K562 treated with DMSO at 1 percent for 12 hours (cell line): ENCODE results near the gene SLC38A5. TPM values are rescaled to one million over a fixed set of nuclear protein-coding genes. Genes with fewer than 3 reads are reported as not detected.

ENCODE experiments used
- total RNA-seq: library from RNA; unstranded; fragments of 300-600 nt; gene quantifications from 2 replicates; pipeline ENCODE4 v1.2.3, GENCODE V29; 2022; ENCODE audit not compliant: insufficient read depth

Gene SLC38A5
- total RNA-seq: 22.5 and 26.1 TPM in 2 replicates

DNA sequence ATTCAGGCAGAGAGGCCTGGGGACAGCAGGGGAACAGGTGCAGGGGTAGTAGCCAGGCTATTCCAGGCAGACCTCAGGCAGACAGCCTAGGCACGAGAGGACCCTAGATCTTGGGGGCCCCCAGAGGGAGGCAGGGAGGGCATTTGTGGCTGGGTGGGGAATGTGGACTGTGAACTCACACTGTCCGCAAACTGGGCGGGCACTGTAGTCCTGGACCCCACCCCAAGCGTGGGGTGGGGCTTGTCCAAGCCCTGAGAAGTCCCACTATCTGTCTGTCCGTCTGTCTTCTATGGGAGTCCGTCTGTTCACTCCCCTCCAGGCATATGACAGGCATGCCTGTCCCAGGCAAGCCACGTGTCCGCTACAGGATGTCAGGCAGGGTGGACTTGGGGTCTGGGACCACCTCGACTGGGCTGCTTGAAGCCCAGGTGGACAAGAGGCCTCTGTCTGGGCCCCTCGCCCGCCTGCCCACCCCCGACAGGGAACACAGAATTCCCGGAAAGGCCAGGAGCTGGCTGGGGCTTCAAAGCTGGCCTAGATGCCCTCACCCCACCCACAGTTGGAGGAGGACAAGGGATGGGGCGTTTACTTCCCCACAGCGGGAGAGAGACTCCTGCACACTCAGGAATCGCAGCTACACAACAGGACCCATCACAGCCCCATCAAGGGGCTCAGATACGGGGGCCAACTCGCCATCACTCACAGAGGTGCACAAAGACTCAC lies at the start of gene SLC38A5:
Gene SLC38A5 (minus strand): TSS at position 151 of the 723 bp plus-strand sequence. CDS start 2,336 bp downstream, outside the sequence.

DNA sequence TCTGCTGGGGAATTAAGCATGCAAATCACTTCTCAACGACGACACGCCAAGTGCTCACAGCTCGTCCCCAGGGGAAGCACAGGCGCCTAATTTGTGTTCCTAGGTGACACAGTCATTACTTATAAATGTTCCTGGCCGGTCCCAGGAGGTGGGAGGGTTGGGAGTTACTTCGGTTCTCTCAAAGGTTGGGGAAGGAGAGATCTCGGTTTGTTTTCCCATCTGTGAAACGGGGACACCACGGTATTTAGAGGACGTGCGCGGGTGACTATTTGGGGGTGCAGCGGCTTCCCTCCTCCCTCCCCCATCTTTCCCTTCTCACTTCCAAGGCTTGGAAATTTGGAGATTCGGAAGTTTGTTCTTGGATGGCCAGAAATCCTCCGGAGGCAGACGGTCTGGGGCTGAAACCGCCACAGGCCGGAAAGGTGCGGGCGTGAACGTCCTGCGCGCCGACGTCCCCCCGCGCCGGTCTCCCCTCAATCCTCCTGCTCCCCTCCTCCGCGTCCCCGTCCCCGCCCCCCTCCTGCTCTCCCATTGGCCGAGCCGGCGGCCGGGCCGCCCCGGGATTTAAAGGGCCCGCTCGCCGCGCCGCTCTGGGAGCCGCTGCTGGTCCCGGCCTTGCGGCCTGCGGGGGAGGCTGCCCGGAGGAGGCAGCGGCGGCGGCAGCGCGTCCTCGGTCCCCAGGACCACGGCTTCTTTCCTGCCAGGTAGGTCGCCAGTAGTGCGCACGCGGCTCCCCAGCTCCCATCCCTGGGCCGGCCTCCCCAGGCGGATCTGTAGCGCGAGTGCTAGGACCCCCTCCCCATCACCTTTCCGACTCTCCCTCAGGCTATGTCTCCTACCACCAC lies 38.6 kb upstream of the SLC38A5 start, which contains the start of gene PORCN:
Gene PORCN (plus strand): TSS at position 593 of the 845 bp plus-strand sequence. CDS start 829 bp downstream, outside the sequence.

DNA sequence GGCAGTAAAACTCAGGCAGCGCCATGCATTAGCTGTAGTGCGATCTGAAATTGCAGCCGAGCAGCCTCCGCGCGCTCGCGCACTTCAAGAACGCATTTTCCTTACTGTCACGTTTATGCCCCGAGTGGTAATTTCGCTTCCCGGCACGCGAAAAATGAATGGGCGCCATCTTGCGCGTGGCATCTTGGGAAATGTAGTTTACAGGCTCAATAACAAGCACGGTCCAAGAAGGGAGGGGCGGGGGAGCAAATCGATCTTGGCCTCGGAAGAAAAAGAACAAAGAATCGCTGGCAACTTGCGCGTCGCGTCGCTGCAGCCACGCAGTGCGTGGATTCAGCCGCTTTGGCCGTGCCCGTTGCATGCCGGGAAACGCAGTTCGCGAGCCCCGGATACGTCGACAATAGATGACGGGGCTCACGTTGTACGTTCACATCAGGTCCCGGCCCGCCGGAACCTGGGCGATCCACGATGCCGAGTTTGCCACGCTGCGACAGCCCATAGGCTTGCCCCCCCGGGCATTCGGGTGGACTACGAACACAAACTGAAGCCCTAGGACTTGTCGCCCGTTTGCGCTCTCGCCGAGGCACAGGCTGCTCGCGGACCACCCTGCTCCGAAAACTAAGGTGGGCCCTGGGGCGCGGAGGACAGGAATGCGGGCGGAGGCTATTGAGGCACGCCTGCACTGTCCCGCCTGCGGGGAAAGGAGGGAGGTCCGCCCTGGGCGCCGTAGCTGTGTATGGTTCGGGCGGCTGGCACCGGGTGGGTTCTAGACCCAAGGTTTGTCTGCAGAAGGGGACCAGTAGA lies 5.9 kb upstream of the SLC38A5 start, which contains the start of gene FTSJ1:
Gene FTSJ1 (plus strand): TSS at position 426 of the 804 bp plus-strand sequence. CDS start 1,849 bp downstream, outside the sequence.

DNA sequence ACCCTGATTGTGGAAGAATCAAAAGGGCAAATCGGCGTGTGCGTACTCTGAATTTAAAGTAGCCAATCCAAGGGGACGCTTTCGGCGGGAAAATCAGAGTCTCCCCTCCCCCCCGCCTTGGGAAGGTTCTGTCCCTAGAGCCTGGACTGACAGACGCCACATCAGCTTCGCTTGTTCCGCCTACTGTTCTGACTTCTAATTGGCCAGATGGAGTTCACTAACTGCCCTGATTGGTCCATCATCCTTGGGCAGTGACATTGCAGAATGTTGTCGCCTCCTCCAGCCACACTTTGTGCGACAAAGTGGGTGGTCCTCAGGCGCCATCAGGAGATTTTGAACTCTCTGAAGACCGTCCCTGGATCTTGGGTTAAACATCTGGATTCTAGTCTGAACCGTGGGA lies 58.2 kb downstream of the SLC38A5 start, which contains the start of gene SSX4B:
Gene SSX4B (minus strand): TSS at position 101 of the 400 bp plus-strand sequence. CDS start 588 bp downstream, outside the sequence.

Other genes starting within 250 kb of the SLC38A5 start
- gene SSX1, start 214.9 kb downstream of the SLC38A5 start, total RNA-seq: 69.0 and 130 TPM in 2 replicates
- gene SSX3, start 113.6 kb downstream of the SLC38A5 start, total RNA-seq: 38.7 and 53.8 TPM in 2 replicates
- 11.9 TPM in 1 of 2 replicates, not detected in the other for gene SSX4, start 86.7 kb downstream of the SLC38A5 start, total RNA-seq
- gene SSX4B, start 58.3 kb downstream of the SLC38A5 start, total RNA-seq: 11.9 and 31.6 TPM in 2 replicates
- 45.8 and 46.9 TPM in 2 replicates for gene FTSJ1, start 5.9 kb upstream of the SLC38A5 start, total RNA-seq
- 7.9 and 8.0 TPM in 2 replicates for gene PORCN, start 38.7 kb upstream of the SLC38A5 start, total RNA-seq
- gene EBP, start 51.5 kb upstream of the SLC38A5 start, total RNA-seq: 202 and 265 TPM in 2 replicates
- gene TBC1D25, start 69.5 kb upstream of the SLC38A5 start, total RNA-seq: 5.4 and 10.4 TPM in 2 replicates
- gene RBM3, start 104.2 kb upstream of the SLC38A5 start, total RNA-seq: 63.3 and 112 TPM in 2 replicates
- gene WDR13, start 127.2 kb upstream of the SLC38A5 start, total RNA-seq: 63.2 and 89.3 TPM in 2 replicates
- gene WAS, start 213.5 kb upstream of the SLC38A5 start, total RNA-seq: 9.4 and 21.6 TPM in 2 replicates
- gene SUV39H1, start 226.5 kb upstream of the SLC38A5 start, total RNA-seq: 26.2 and 35.7 TPM in 2 replicates